Common myeloid progenitor, CD34-positive (primary cell): ENCODE data around the gene SRSF9.
A peak's percentile ranks its signal among the peaks of the same experiment; 100 is the strongest.

Source experiments
- CTCF ChIA-PET: fragments of 350-600 bp; sonication (Branson Sonifier 250); formaldehyde crosslinking; loops from one replicate; lab custom pipeline; 2021; ENCODE audit warnings: antibody characterized with exemption; lab: Charles Lee
- POLR2A ChIA-PET: fragments of 350-600 bp; sonication (Branson Sonifier 250); formaldehyde crosslinking; loops from one replicate; lab custom pipeline; 2021; ENCODE audit warnings: antibody characterized with exemption; lab: Charles Lee
- DNase-seq, 3 donors: peaks; one replicate each; pipeline versions ENCODE4 v3.0.0 to v3.0.0-alpha.2; 2013
- H3K27ac ChIP-seq, 2 experiments: 1 replicate in 1 of 2; 2 replicates in 1 of 2; pipeline ENCODE4 v1.7.0; 2013; ENCODE audit warnings: inconsistent platforms in 2 of 2, low read length in 2 of 2, mild to moderate bottlenecking in 2 of 2, low read depth in 1 of 2, moderate library complexity in 1 of 2; ENCODE audit not compliant: severe bottlenecking in 2 of 2, insufficient read depth in 1 of 2, poor library complexity in 1 of 2
- H3K27me3 ChIP-seq, 5 experiments: replicated peaks in 2 of 5; 1 replicate in 3 of 5; 2 replicates in 2 of 5; pipeline versions ENCODE4 v1.6.1 to v1.7.0; 2013; ENCODE audit warnings: low read length in 4 of 5, mild to moderate bottlenecking in 2 of 5, moderate library complexity in 2 of 5, inconsistent platforms in 1 of 5; ENCODE audit not compliant: insufficient read depth in 5 of 5, control insufficient read depth in 4 of 5
- H3K36me3 ChIP-seq, 4 experiments: 1 replicate in 2 of 4; 2 replicates in 2 of 4; pipeline versions ENCODE4 v1.6.1 to v1.7.0; 2013; ENCODE audit warnings: low read length in 3 of 4, control low read depth in 1 of 4, mild to moderate bottlenecking in 1 of 4; ENCODE audit not compliant: control insufficient read depth in 4 of 4, insufficient read depth in 4 of 4
- H3K4me1 ChIP-seq, 4 experiments: 1 replicate in 3 of 4; 2 replicates in 1 of 4; pipeline versions ENCODE4 v1.6.1 to v1.7.1; 2013; ENCODE audit warnings: low read length in 3 of 4, mild to moderate bottlenecking in 3 of 4, control low read depth in 1 of 4, inconsistent platforms in 1 of 4, moderate library complexity in 1 of 4; ENCODE audit not compliant: control insufficient read depth in 4 of 4, insufficient read depth in 4 of 4; ENCODE audit errors: control extremely low read depth in 1 of 4
- H3K4me3 ChIP-seq, 7 experiments: 1 replicate in 4 of 7; 2 replicates in 3 of 7; pipeline versions ENCODE4 v1.5.1 to v1.7.0; 2013; ENCODE audit warnings: mild to moderate bottlenecking in 7 of 7, low read length in 6 of 7, moderate library complexity in 6 of 7, inconsistent platforms in 2 of 7, low read depth in 2 of 7, control low read depth in 1 of 7; ENCODE audit not compliant: insufficient read depth in 4 of 7, control insufficient read depth in 1 of 7; ENCODE audit errors: extremely low read depth in 1 of 7
- H3K9me3 ChIP-seq, 5 experiments: 1 replicate in 4 of 5; 2 replicates in 1 of 5; pipeline versions ENCODE4 v1.6.1 to v1.7.1; 2013; ENCODE audit warnings: low read length in 4 of 5, mild to moderate bottlenecking in 2 of 5, inconsistent platforms in 1 of 5, low read depth in 1 of 5, moderate library complexity in 1 of 5; ENCODE audit not compliant: control insufficient read depth in 4 of 5, insufficient read depth in 2 of 5; ENCODE audit errors: control extremely low read depth in 1 of 5
- WGBS: methylation state at CpG from one replicate; pipeline ENCODE4 v1.1.5; 2013; ENCODE audit not compliant: insufficient coverage; 5-methylcytosine and 5-hydroxymethylcytosine counted together

SRSF9 gene

DNA sequence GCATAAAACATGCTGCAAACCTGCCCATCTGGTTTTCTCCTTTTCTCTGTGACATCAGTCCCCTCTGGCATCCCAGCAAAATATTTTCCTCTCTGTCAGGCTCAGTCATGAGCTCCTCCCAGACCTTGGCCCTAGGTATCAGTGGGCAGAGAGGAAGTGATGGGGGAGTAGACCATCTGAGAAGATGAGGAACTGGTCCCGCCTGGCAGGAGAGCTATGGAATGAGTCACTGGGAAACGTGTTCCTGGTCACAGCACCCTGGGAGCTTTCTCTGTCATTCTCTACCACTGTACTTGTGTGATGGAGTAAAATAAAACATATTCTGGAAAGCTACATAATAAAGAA is 5.0 kb upstream of the SRSF9 start:
- DNase-seq = peak; percentile 41 to 45 (median 44)
- no peak overlapping the region for H3K4me3 ChIP-seq
- POLR2A ChIA-PET = no interaction called here

DNA sequence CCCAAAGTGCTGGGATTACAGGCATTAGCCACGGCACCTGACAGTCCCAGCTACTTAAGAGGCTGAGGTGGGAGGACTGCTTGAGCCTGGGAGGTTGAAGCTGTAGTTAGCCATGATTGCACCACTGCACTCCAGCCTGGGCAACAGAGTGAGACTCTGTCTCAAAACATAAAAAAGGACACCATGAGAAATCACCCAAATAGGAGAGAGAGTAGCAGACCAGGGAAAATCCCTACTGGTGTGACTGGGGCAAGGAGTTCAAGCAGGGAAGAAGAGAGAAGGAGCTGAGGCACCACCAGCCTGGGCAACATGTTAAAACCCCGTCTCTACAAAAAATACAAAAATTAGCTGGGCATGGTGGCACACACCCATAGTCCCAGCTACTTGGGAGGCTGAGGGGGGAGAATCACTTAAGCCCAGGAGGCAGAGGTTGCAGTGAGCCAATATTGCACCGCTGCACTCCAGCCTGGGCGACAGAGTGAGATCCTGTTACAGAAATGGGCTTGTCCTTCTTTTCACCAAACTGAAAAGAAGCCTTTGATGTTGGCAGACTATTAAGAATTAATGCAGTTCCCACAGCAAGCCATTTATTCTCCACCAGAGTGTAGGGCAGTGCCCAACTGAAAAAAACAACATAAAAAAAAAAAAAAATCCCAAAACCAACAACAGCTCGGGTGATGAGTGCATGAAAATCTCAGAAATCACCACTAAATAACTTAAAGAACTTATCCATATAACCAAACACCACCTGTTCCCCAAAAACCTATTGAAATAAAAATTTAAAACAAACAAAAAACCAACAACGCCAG is 4.5 kb upstream of the SRSF9 start:
- 97% methylated on average over 5 of the region's 6 CpGs for WGBS
- H3K4me3 ChIP-seq = no peak overlapping the region
- H3K27ac ChIP-seq = no peak overlapping the region
- no peaks in the 10 kb centered on the region for H3K9me3 ChIP-seq
- H3K36me3 ChIP-seq = no peaks in the 10 kb centered on the region
- peaks cover 6 to 36% (median 17%) of the 10 kb centered on the region in 4 experiments for H3K4me1 ChIP-seq
- H3K27me3 ChIP-seq = no peaks in the 10 kb centered on the region
- no peak for DNase-seq
- POLR2A ChIA-PET = no interaction called here
- CTCF ChIA-PET = interaction anchor here (1.3 to 27.3 kb wide), 6 partner anchors 7 to 65 kb away, joined by 3 to 545 read pairs (median 9); partner anchors contain the start of genes COX6A1, DYNLL1, GATC and TRIAP1

More for the DNA sequence above, 5.0 kb upstream of the SRSF9 start:
- Histone ChIP-seq H3K27me3 (no peaks in the 10 kb centered on the region), H3K36me3 (no peaks in the 10 kb centered on the region), H3K9me3 (no peaks in the 10 kb centered on the region), H3K4me1 (peaks cover 6 to 36% (median 17%) of the 10 kb centered on the region in 4 experiments), H3K27ac (no peak overlapping the region)
- no CpG with 5 or more reads among the region's 2 CpGs for WGBS
- CTCF ChIA-PET = interaction anchor here (1.3 to 27.3 kb wide), 5 partner anchors 8 to 65 kb away, joined by 3 to 545 read pairs (median 8); partner anchors contain the start of genes COX6A1, DYNLL1, GATC and TRIAP1

DNA sequence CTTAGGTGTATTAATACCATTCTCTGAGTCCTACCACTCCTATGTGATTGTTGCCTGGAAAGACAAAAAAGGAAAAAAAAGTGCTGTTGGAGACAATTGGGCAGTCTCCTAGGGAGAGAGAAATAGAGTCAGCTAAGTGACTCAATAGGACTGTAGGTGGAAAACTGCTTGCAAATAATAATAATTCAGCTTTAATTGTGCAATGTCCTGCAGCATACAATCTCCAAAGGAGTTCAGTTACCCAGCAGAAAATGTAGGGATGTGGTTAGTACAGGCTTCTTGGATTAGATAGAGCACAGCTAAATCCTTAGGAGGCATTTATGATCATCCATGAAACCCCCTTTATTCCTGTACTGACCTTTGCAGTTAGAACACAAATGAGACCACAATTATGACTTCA is 3.0 kb upstream of the SRSF9 start:
- Histone ChIP-seq H3K36me3 (peaks cover 0 to 2% (median 0%) of the 10 kb centered on the region in 4 experiments), H3K4me3 (no peak overlapping the region), H3K27me3 (no peaks in the 10 kb centered on the region), H3K9me3 (no peaks in the 10 kb centered on the region), H3K27ac (no peak overlapping the region), H3K4me1 (peaks cover 7 to 48% (median 29%) of the 10 kb centered on the region in 4 experiments)
- ChIA-PET CTCF (interaction anchor here (0.9 to 27.3 kb wide), 6 partner anchors 9 to 105 kb away, joined by 3 to 545 read pairs (median 6); partner anchors contain the start of genes COX6A1, GATC and TRIAP1), POLR2A (no interaction called here)
- no peak for DNase-seq

DNA sequence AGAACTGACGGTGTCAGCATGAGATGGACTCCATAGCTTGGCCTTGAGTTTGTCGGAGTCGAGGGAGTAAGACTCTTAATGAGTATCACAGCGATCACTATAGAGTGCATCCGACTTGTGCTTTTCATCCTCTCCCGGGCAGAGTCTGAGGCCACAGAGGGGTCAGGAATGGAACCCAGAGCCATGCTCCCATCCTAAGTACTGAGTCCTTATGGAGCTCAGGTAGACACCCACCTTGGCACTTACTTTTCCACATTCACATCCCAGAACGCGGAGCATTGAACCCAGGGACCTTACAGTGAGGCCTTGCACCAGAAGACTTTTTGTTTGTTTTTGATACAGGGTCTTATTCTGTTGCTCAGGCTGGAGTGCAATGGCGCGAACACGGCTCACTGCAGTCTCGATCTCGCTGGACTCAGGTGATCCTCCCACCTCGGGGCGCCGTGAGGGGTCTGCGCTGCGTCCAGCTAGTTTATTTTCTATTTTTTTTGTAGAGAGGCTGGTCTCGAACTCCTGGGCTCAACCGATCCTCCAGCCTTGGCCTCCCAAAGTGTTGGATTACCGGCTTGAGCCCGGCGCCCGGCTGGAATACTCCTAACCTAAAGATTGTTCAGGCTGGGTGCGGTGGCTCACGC is 719 bp upstream of the SRSF9 start:
- Histone ChIP-seq H3K9me3 (no peaks in the 10 kb centered on the region), H3K36me3 (peaks cover 5 to 20% (median 12%) of the 10 kb centered on the region in 4 experiments), H3K4me1 (peaks cover 7 to 56% (median 33%) of the 10 kb centered on the region in 4 experiments), H3K27ac (peak overlapping the region; percentile 50 to 95), H3K27me3 (no peaks in the 10 kb centered on the region), H3K4me3 (peak overlapping the region; percentile 64 to 97 (median 93))
- CTCF ChIA-PET = interaction anchor here (0.8 to 27.3 kb wide), 8 partner anchors 11 to 105 kb away, joined by 3 to 545 read pairs (median 6); partner anchors contain the start of genes COX6A1, GATC and TRIAP1
- peak in 2 of 3 donors; percentile 18 to 39 for DNase-seq
- POLR2A ChIA-PET = interaction anchor here (1.2 to 1.7 kb wide), 2 partner anchors 24 to 25 kb away, joined by 4 to 6 read pairs; partner anchors contain the start of genes DYNLL1, GATC and TRIAP1
- WGBS = 75% methylated on average over 24 of the region's 26 CpGs

DNA sequence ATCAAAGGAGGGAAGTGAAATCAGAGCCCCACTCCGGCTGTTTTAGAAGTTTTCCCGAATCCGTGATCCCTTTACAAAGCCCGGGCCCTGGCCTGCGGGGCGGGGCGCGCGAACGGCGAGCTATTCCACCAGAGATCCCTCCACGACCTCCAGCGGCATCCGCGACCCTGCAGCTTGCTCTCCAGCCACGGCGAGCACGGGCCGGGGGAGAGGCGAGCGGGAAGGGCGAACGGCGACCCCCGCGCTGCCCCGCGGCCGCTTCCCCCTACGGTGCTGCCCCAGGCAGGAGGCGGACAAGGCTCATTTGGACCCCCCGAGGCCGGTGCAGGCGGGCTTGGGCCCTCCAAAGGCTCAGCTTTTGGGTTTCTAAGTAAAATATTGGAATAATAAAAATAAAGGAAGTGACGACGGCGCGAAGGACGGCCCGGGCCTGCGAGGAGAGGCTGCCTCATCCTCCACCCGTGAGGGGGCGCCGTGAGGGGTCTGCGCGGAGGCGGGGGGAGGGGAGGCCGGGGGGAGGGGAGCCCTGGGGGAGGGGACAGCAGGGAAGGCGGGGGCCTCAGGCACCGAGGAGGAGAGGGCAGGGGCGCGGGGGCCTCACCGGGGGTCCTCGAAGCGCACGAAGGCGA is 613 bp downstream of the SRSF9 start:
- ChIA-PET CTCF (interaction anchor here (1.0 to 27.3 kb wide), 9 partner anchors 12 to 136 kb away, joined by 3 to 545 read pairs (median 6); partner anchors contain the start of genes COX6A1, DYNLL1, GATC and TRIAP1), POLR2A (interaction anchor here (0.6 to 1.8 kb wide), 7 partner anchors 10 to 827 kb away, joined by 3 to 9 read pairs (median 4); partner anchors contain the start of genes GATC, RNU4-1 and TRIAP1)
- 0% methylated on average over 15 of the region's 57 CpGs for WGBS
- H3K27me3 ChIP-seq = no peaks in the 10 kb centered on the region
- peak; percentile 18 to 76 (median 54) for DNase-seq
- peak overlapping the region; percentile 89 to 95 for H3K27ac ChIP-seq
- H3K36me3 ChIP-seq = peaks cover 7 to 34% (median 20%) of the 10 kb centered on the region in 4 experiments
- peak overlapping the region; percentile 85 to 97 (median 93) for H3K4me3 ChIP-seq
- H3K9me3 ChIP-seq = no peaks in the 10 kb centered on the region
- H3K4me1 ChIP-seq = peaks cover 7 to 44% (median 28%) of the 10 kb centered on the region in 4 experiments

DNA sequence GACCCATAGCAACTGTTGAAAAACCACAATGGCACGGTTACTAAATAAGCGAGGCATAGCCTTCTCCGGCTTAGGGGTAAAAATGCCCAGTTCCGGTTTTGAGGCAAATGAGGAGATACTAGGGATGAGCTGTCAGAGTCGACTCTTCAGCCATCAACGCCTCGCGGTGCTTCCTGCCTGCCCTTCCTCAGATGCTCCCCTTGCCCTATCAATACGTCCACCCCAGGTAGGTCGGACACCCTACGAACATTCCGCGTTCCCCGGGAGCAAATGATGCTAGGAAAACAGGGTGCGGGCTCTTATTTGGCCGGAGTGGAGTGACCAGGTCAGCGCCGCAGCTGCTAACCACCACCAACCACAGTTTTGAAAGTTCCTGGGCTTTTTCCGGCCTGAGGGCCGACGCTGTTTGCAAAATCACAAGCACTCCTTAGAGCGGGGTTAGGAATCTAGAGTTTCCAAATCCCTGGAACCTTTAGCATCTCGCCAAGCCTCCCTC is 1.2 kb downstream of the SRSF9 start:
- peaks cover 12 to 39% (median 26%) of the 10 kb centered on the region in 4 experiments for H3K36me3 ChIP-seq
- WGBS = 2% methylated on average over 21 of the region's 23 CpGs
- peaks cover 7 to 41% (median 28%) of the 10 kb centered on the region in 4 experiments for H3K4me1 ChIP-seq
- ChIA-PET POLR2A (interaction anchor here (0.6 to 1.8 kb wide), 7 partner anchors 9 to 827 kb away, joined by 3 to 9 read pairs (median 3); partner anchors contain the start of gene RNU4-1), CTCF (interaction anchor here (0.8 to 27.3 kb wide), 9 partner anchors 13 to 136 kb away, joined by 3 to 545 read pairs (median 6); partner anchors contain the start of genes COX6A1, DYNLL1, GATC and TRIAP1)
- no peak for DNase-seq
- no peaks in the 10 kb centered on the region for H3K27me3 ChIP-seq
- H3K27ac ChIP-seq = peak overlapping the region; percentile 89 to 95
- H3K9me3 ChIP-seq = no peaks in the 10 kb centered on the region
- H3K4me3 ChIP-seq = peak overlapping the region; percentile 85 to 97 (median 93)
